IPS DF 6.9 (cell line): ENCODE measurements around the gene MRPL39.

Experiments used
- DNase-seq: peaks from one replicate; pipeline ENCODE4 v3.0.0-alpha.2; 2013; ENCODE audit warnings: low read depth, low spot score
- H3K27ac ChIP-seq: one replicate; pipeline ENCODE4 v1.5.1; 2013; ENCODE audit warnings: low read length, control low read depth
- H3K27me3 ChIP-seq: 2 replicates; pipeline ENCODE4 v1.6.1; 2013; ENCODE audit warnings: mild to moderate bottlenecking, low read length; ENCODE audit not compliant: control insufficient read depth, insufficient read depth
- H3K36me3 ChIP-seq: 2 replicates; pipeline ENCODE4 v1.6.1; 2013; ENCODE audit warnings: low read length; ENCODE audit not compliant: control insufficient read depth, insufficient read depth
- H3K4me1 ChIP-seq: 2 replicates; pipeline ENCODE4 v1.6.1; 2013; ENCODE audit warnings: low read length; ENCODE audit not compliant: control insufficient read depth, insufficient read depth
- H3K4me3 ChIP-seq: 2 replicates; pipeline ENCODE4 v1.5.1; 2013; ENCODE audit warnings: mild to moderate bottlenecking, low read length
- H3K9me3 ChIP-seq: 2 replicates; pipeline ENCODE4 v1.6.1; 2013; ENCODE audit warnings: low read length, inconsistent platforms; ENCODE audit not compliant: control insufficient read depth, insufficient read depth
- WGBS: extraction: QIAGEN DNeasy Blood & Tissue Kit; methylation state at CpG from one replicate; pipeline ENCODE4 v1.1.7; 2013; ENCODE audit warnings: mixed read lengths, missing lambda C conversion rate; ENCODE audit not compliant: insufficient read length, insufficient coverage; 5-methylcytosine and 5-hydroxymethylcytosine counted together

Gene MRPL39

GRCh38 chr21:25607151-25608043 is at the start of gene MRPL39:
MRPL39 (minus strand) TSS chr21:25607481; CDS start chr21:25607475, 6 bp downstream.
- WGBS = no CpG with 5 or more reads among the region's 71 CpGs
- H3K27ac ChIP-seq = no peak within 1 kb of the TSS
- H3K4me1 ChIP-seq = no peaks in the 10 kb centered on the region
- no peaks in the 10 kb centered on the region for H3K27me3 ChIP-seq
- H3K36me3 ChIP-seq = no peaks in the 10 kb centered on the region
- no peaks in the 10 kb centered on the region for H3K9me3 ChIP-seq
- peak; percentile 76 for DNase-seq
- H3K4me3 ChIP-seq = peak within 1 kb of the TSS; percentile 74; the same call in 1 of the 2 replicates

DNA sequence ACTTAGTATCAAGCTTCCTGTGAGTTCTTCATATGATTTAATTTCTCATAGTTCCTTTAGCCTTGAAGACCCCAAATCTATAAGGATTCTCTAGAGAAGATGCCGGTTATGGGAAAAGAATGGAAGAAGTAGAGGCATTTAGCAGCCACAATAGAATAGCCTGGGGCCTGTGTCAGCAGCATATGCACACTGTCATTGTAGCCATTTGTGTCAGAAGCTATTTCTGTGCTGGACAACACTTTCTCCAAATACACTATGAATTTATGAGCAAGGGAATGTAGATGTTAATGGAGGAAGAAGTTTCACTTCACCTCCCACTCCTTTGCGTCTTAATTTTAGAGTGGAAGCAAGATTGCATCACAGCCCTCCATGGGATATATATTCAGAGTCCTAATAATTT is 49.1 kb upstream of the MRPL39 start:
- Histone ChIP-seq H3K4me3 (no peak overlapping the region), H3K9me3 (no peaks in the 10 kb centered on the region), H3K27me3 (no peaks in the 10 kb centered on the region), H3K4me1 (no peaks in the 10 kb centered on the region), H3K27ac (no peak overlapping the region), H3K36me3 (no peaks in the 10 kb centered on the region)
- no CpG with 5 or more reads among the region's 2 CpGs for WGBS
- no peak for DNase-seq

GRCh38 chr21:25649146-25649545 is 41.9 kb upstream of the MRPL39 start:
- Histone ChIP-seq H3K36me3 (no peaks in the 10 kb centered on the region), H3K4me3 (no peak overlapping the region), H3K27me3 (no peaks in the 10 kb centered on the region), H3K27ac (no peak overlapping the region), H3K9me3 (no peaks in the 10 kb centered on the region), H3K4me1 (no peaks in the 10 kb centered on the region)
- no CpG with 5 or more reads among the region's 7 CpGs for WGBS
- DNase-seq = no peak

DNA sequence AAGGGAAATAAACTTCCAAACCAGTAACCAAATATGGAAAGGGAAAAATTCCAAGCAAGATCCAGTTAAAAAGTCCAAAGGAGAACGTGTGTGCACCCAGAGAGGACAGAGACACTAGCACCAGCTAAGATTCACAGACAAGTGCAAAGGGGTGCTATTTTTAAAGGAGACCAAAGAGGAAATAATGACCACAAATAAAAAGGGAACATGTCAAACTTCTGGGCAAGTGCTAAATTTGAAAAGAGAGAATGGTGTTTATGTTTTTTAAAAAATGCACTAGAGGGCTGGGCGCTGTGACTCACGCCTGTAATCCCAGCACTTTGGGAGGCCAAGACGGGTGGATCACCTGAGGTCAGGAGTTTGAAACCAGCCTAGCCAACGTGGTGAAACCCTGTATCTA is 40.4 kb upstream of the MRPL39 start:
- Histone ChIP-seq H3K27me3 (no peaks in the 10 kb centered on the region), H3K27ac (no peak overlapping the region), H3K4me1 (no peaks in the 10 kb centered on the region), H3K9me3 (no peaks in the 10 kb centered on the region), H3K36me3 (no peaks in the 10 kb centered on the region), H3K4me3 (no peak overlapping the region)
- WGBS = no CpG with 5 or more reads among the region's 5 CpGs
- DNase-seq = no peak

DNA sequence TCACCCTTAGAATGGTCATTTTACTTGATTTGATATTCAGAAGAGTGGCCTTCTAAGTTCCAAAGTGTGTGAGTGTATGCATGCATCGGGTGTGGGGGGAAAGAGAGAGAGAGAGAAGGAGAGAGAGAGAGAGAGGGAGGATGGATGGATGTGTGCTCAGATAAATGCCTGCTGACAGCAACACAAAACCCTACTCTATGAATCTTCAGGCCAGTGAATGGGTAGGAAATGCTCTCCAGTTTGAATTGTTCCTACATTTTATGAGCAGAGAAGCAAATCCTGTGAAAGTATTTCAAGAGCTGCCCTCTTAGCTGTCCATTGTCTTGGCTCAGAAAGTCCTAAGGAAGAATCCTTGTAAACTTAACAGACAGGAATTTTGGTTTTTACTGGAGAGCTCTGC is 39.2 kb upstream of the MRPL39 start:
- Histone ChIP-seq H3K9me3 (no peaks in the 10 kb centered on the region), H3K27ac (no peak overlapping the region), H3K36me3 (no peaks in the 10 kb centered on the region), H3K27me3 (no peaks in the 10 kb centered on the region), H3K4me3 (no peak overlapping the region), H3K4me1 (no peaks in the 10 kb centered on the region)
- no CpG with 5 or more reads among the region's 1 CpG for WGBS
- DNase-seq = no peak

GRCh38 chr21:25643486-25643885 is 36.2 kb upstream of the MRPL39 start:
- H3K36me3 ChIP-seq = no peaks in the 10 kb centered on the region

DNA sequence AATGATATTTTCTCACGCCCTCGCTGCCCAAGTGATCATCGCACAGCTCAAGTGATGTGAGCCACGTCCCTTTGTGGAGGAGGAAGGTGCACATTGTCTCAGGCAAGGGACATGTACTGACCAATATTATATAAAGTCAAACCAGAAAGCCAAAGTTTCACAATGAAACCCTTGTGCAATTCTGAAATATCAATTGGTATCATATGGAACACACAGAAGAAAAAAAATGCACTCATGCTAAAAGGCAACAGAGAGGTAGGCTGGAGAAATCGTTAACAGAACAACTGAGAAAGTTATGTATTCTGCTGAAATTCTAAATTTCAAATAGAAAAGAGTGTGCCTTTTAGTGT is 33.6 kb upstream of the MRPL39 start:
- no peak for DNase-seq
- no peak overlapping the region for H3K4me3 ChIP-seq
- H3K27me3 ChIP-seq = no peaks in the 10 kb centered on the region
- WGBS = no CpG with 5 or more reads among the region's 5 CpGs
- no peak overlapping the region for H3K27ac ChIP-seq
- H3K9me3 ChIP-seq = no peaks in the 10 kb centered on the region
- H3K4me1 ChIP-seq = no peaks in the 10 kb centered on the region
- no peaks in the 10 kb centered on the region for H3K36me3 ChIP-seq

More at GRCh38 chr21:25643486-25643885, 36.2 kb upstream of the MRPL39 start:
- no peak for DNase-seq
- Histone ChIP-seq H3K4me1 (no peaks in the 10 kb centered on the region), H3K9me3 (no peaks in the 10 kb centered on the region), H3K27ac (no peak overlapping the region), H3K27me3 (no peaks in the 10 kb centered on the region), H3K4me3 (no peak overlapping the region)
- no CpG with 5 or more reads among the region's 4 CpGs for whole genome bisulfite sequencing

DNA sequence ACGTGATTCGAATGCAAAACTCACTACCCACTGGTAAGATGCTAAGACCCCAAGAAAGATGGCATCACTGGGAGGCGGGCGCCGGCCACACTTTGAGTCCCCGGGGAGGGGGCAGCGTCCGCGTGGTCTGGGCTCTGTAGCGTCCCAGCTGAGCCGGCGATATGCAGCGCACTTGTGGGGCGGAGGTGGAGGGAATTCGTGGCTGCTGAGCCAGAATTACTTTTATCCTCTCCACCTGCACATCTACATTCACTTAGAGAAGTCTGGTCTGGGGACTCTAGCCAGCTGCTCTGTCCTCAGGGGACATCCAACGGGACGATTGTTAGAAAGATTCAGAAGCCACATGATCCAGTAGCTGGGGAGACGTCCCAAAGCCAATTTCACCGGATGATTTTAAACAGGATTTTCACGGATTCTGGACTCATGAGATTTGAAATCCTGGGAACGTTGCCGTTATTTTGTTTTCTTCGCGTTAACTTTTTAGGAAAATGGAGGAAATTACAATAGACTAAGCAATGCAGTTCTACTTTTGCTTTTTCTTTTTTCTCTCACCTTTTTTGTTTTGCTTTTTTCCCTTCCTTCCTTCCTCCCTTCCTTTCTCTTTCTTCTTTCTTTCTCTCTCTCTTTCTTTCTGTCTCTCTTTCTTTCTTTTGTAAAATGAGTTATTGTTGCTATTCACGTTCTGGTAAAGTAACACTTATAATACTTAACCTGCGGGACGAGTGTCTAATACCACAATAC is 33.1 kb upstream of the MRPL39 start:
- Histone ChIP-seq H3K4me1 (no peaks in the 10 kb centered on the region), H3K27ac (no peak overlapping the region), H3K9me3 (no peaks in the 10 kb centered on the region), H3K36me3 (no peaks in the 10 kb centered on the region), H3K4me3 (peak overlapping the region; percentile 67; the same call in 1 of the 2 replicates), H3K27me3 (no peaks in the 10 kb centered on the region)
- DNase-seq = no peak
- no CpG with 5 or more reads among the region's 27 CpGs for WGBS

- no peak for DNase-seq
- Histone ChIP-seq H3K27ac (no peak overlapping the region), H3K4me1 (no peaks in the 10 kb centered on the region), H3K36me3 (no peaks in the 10 kb centered on the region), H3K9me3 (no peaks in the 10 kb centered on the region), H3K27me3 (no peaks in the 10 kb centered on the region), H3K4me3 (peak overlapping the region; percentile 67)
- WGBS = no CpG with 5 or more reads among the region's 40 CpGs
Measured at GRCh38 chr21:25639551-25640201, 32.4 kb upstream of the MRPL39 start.
